Common myeloid progenitor, CD34-positive (primary cell): ENCODE results near the gene ADAMTS3.

ENCODE experiments used
- CTCF ChIA-PET: fragments of 350-600 bp; sonication (Branson Sonifier 250); formaldehyde crosslinking; loops from one replicate; lab custom pipeline; 2021; ENCODE audit warnings: antibody characterized with exemption; lab: Charles Lee
- POLR2A ChIA-PET: fragments of 350-600 bp; sonication (Branson Sonifier 250); formaldehyde crosslinking; loops from one replicate; lab custom pipeline; 2021; ENCODE audit warnings: antibody characterized with exemption; lab: Charles Lee
- DNase-seq, 3 donors: peaks; one replicate each; pipeline versions ENCODE4 v3.0.0 to v3.0.0-alpha.2; 2013
- H3K27ac ChIP-seq, 2 experiments: 1 replicate in 1 of 2; 2 replicates in 1 of 2; pipeline ENCODE4 v1.7.0; 2013; ENCODE audit warnings: inconsistent platforms in 2 of 2, low read length in 2 of 2, mild to moderate bottlenecking in 2 of 2, low read depth in 1 of 2, moderate library complexity in 1 of 2; ENCODE audit not compliant: severe bottlenecking in 2 of 2, insufficient read depth in 1 of 2, poor library complexity in 1 of 2
- H3K27me3 ChIP-seq, 5 experiments: replicated peaks in 2 of 5; 1 replicate in 3 of 5; 2 replicates in 2 of 5; pipeline versions ENCODE4 v1.6.1 to v1.7.0; 2013; ENCODE audit warnings: low read length in 4 of 5, mild to moderate bottlenecking in 2 of 5, moderate library complexity in 2 of 5, inconsistent platforms in 1 of 5; ENCODE audit not compliant: insufficient read depth in 5 of 5, control insufficient read depth in 4 of 5
- H3K36me3 ChIP-seq, 4 experiments: 1 replicate in 2 of 4; 2 replicates in 2 of 4; pipeline versions ENCODE4 v1.6.1 to v1.7.0; 2013; ENCODE audit warnings: low read length in 3 of 4, control low read depth in 1 of 4, mild to moderate bottlenecking in 1 of 4; ENCODE audit not compliant: control insufficient read depth in 4 of 4, insufficient read depth in 4 of 4
- H3K4me1 ChIP-seq, 4 experiments: 1 replicate in 3 of 4; 2 replicates in 1 of 4; pipeline versions ENCODE4 v1.6.1 to v1.7.1; 2013; ENCODE audit warnings: low read length in 3 of 4, mild to moderate bottlenecking in 3 of 4, control low read depth in 1 of 4, inconsistent platforms in 1 of 4, moderate library complexity in 1 of 4; ENCODE audit not compliant: control insufficient read depth in 4 of 4, insufficient read depth in 4 of 4; ENCODE audit errors: control extremely low read depth in 1 of 4
- H3K4me3 ChIP-seq, 7 experiments: 1 replicate in 4 of 7; 2 replicates in 3 of 7; pipeline versions ENCODE4 v1.5.1 to v1.7.0; 2013; ENCODE audit warnings: mild to moderate bottlenecking in 7 of 7, low read length in 6 of 7, moderate library complexity in 6 of 7, inconsistent platforms in 2 of 7, low read depth in 2 of 7, control low read depth in 1 of 7; ENCODE audit not compliant: insufficient read depth in 4 of 7, control insufficient read depth in 1 of 7; ENCODE audit errors: extremely low read depth in 1 of 7
- H3K9me3 ChIP-seq, 5 experiments: 1 replicate in 4 of 5; 2 replicates in 1 of 5; pipeline versions ENCODE4 v1.6.1 to v1.7.1; 2013; ENCODE audit warnings: low read length in 4 of 5, mild to moderate bottlenecking in 2 of 5, inconsistent platforms in 1 of 5, low read depth in 1 of 5, moderate library complexity in 1 of 5; ENCODE audit not compliant: control insufficient read depth in 4 of 5, insufficient read depth in 2 of 5; ENCODE audit errors: control extremely low read depth in 1 of 5
- WGBS: methylation state at CpG from one replicate; pipeline ENCODE4 v1.1.5; 2013; ENCODE audit not compliant: insufficient coverage; 5-methylcytosine and 5-hydroxymethylcytosine counted together

ADAMTS3 gene

GRCh38 chr4:72587334-72587733 is 18.3 kb upstream of the ADAMTS3 start:
- H3K4me1 ChIP-seq, result no peaks in the 10 kb centered on the region
- POLR2A ChIA-PET, result interaction anchor here (0.6 kb wide), 1 partner anchor 1257 kb away, joined by 3 read pairs; no protein-coding TSS in a partner anchor
- 100% methylated on average over 2 of the region's 2 CpGs for WGBS
- CTCF ChIA-PET, result interaction anchor here (1.0 kb wide), 1 partner anchor 166 kb away, joined by 3 read pairs; no protein-coding TSS in a partner anchor
- peaks cover 0 to 2% (median 0%) of the 10 kb centered on the region in 5 experiments for H3K27me3 ChIP-seq
- no peaks in the 10 kb centered on the region for H3K36me3 ChIP-seq
- H3K27ac ChIP-seq, result no peak overlapping the region
- H3K4me3 ChIP-seq, result no peak overlapping the region
- H3K9me3 ChIP-seq, result no peaks in the 10 kb centered on the region
- no peak for DNase-seq

- WGBS, result 0% methylated on average over 1 of the region's 2 CpGs
- POLR2A ChIA-PET, result no interaction called here
- no peak for DNase-seq
These were observed 13.8 kb upstream of the ADAMTS3 start for GRCh38 chr4:72582853-72583252.

GRCh38 chr4:72577211-72577610 is 8.2 kb upstream of the ADAMTS3 start:
- Histone ChIP-seq H3K36me3 (no peaks in the 10 kb centered on the region), H3K27me3 (no peaks in the 10 kb centered on the region), H3K27ac (no peak overlapping the region), H3K4me3 (no peak overlapping the region), H3K4me1 (no peaks in the 10 kb centered on the region), H3K9me3 (no peaks in the 10 kb centered on the region)
- DNase-seq, result no peak
- ChIA-PET CTCF (no interaction called here), POLR2A (no interaction called here)
- 95% methylated on average over 5 of the region's 6 CpGs for WGBS

More at GRCh38 chr4:72582853-72583252, 13.8 kb upstream of the ADAMTS3 start:
- CTCF ChIA-PET, result no interaction called here
- Histone ChIP-seq H3K9me3 (no peaks in the 10 kb centered on the region), H3K4me1 (no peaks in the 10 kb centered on the region), H3K4me3 (no peak overlapping the region), H3K27me3 (peaks cover 0 to 2% (median 0%) of the 10 kb centered on the region in 5 experiments), H3K27ac (no peak overlapping the region), H3K36me3 (no peaks in the 10 kb centered on the region)

GRCh38 chr4:72571337-72571736 is 2.3 kb upstream of the ADAMTS3 start:
- WGBS, result 100% methylated on average over 2 of the region's 6 CpGs
- Histone ChIP-seq H3K9me3 (no peaks in the 10 kb centered on the region), H3K4me1 (peaks cover 7 to 36% (median 32%) of the 10 kb centered on the region in 4 experiments), H3K27me3 (no peaks in the 10 kb centered on the region), H3K27ac (no peak overlapping the region), H3K36me3 (no peaks in the 10 kb centered on the region), H3K4me3 (no peak overlapping the region)
- no peak for DNase-seq
- ChIA-PET POLR2A (no interaction called here), CTCF (no interaction called here)

GRCh38 chr4:72569719-72570235 is 756 bp upstream of the ADAMTS3 start:
- Histone ChIP-seq H3K27ac (peak overlapping the region in 1 of 2 experiments; percentile 30), H3K9me3 (no peaks in the 10 kb centered on the region), H3K4me1 (peaks cover 7 to 36% (median 32%) of the 10 kb centered on the region in 4 experiments), H3K27me3 (no peaks in the 10 kb centered on the region), H3K4me3 (peak overlapping the region in 6 of 7 experiments; percentile 75 to 91 (median 78)), H3K36me3 (no peaks in the 10 kb centered on the region)
- WGBS, result 46% methylated on average over 10 of the region's 15 CpGs
- peak; percentile 39 to 71 (median 56) for DNase-seq
- ChIA-PET POLR2A (no interaction called here), CTCF (interaction anchor here (1.7 kb wide), 1 partner anchor 266 kb away, joined by 3 read pairs; no protein-coding TSS in a partner anchor)

- Histone ChIP-seq H3K36me3 (no peaks in the 10 kb centered on the region), H3K9me3 (no peaks in the 10 kb centered on the region), H3K4me3 (peak overlapping the region; percentile 41 to 91 (median 78)), H3K4me1 (peaks cover 7 to 36% (median 32%) of the 10 kb centered on the region in 4 experiments), H3K27ac (peak overlapping the region in 1 of 2 experiments; percentile 30), H3K27me3 (no peaks in the 10 kb centered on the region)
- ChIA-PET CTCF (interaction anchor here (0.8 to 1.2 kb wide), 4 partner anchors 11 to 67 kb away, joined by 3 to 4 read pairs (median 3); no protein-coding TSS in a partner anchor), POLR2A (no interaction called here)
- 2% methylated on average over 20 of the region's 41 CpGs for WGBS
- DNase-seq, result peak; percentile 73 to 87 (median 80)
These were observed 973 bp downstream of the ADAMTS3 start for GRCh38 chr4:72567821-72568675.
